Heart left ventricle (tissue), 16 donors: ENCODE results near the gene GJC3. TPM values are rescaled to one million over a fixed set of nuclear protein-coding genes. Genes with fewer than 3 reads are reported as not detected.

Experiments
- ATAC-seq, 4 donors: fragments of 200-7000 bp; cut with Tn5 transposase; one replicate each; pipeline ENCODE4 v1.9.1; 2020 to 2022; ENCODE audit warnings: moderate library complexity in 4 of 4, mild to moderate bottlenecking in 3 of 4, moderate number of reproducible peaks in 1 of 4
- DNase-seq, 5 donors: peaks; one replicate each; pipeline ENCODE4 v3.0.0-alpha.2; 2020
- H3K27ac ChIP-seq, 12 donors: fragments of 200-600 bp; sonication (generic) in 4 of 12; one replicate each; pipeline versions ENCODE4 v1.5.0 to v1.8.0; 2016 to 2022; ENCODE audit warnings: mild to moderate bottlenecking in 2 of 12
- H3K27me3 ChIP-seq, 9 donors: fragments of 200-600 bp; sonication (generic) in 2 of 9; one replicate each; pipeline versions ENCODE4 v1.5.1 to v1.8.0; 2016 to 2022; ENCODE audit warnings: mild to moderate bottlenecking in 3 of 9
- H3K36me3 ChIP-seq, 9 donors: fragments of 200-600 bp; sonication (generic) in 2 of 9; one replicate each; pipeline versions ENCODE4 v1.5.0 to v1.8.0; 2018 to 2022; ENCODE audit warnings: mild to moderate bottlenecking in 2 of 9
- H3K4me1 ChIP-seq, 12 donors: fragments of 200-600 bp; sonication (generic) in 4 of 12; one replicate each; pipeline versions ENCODE4 v1.5.0 to v1.8.0; 2016 to 2022; ENCODE audit warnings: mild to moderate bottlenecking in 3 of 12
- H3K4me3 ChIP-seq, 12 donors: fragments of 200-600 bp; sonication (generic) in 4 of 12; one replicate each; pipeline versions ENCODE4 v1.5.0 to v1.8.0; 2017 to 2022; ENCODE audit warnings: mild to moderate bottlenecking in 9 of 12, moderate library complexity in 4 of 12
- H3K9me3 ChIP-seq, 12 donors: fragments of 200-600 bp; sonication (generic) in 4 of 12; one replicate each; pipeline versions ENCODE4 v1.5.0 to v1.8.0; 2016 to 2022; ENCODE audit warnings: mild to moderate bottlenecking in 1 of 12
- POLR2A ChIP-seq, 2 donors: fragments of 450-650 bp; IDR thresholded peaks; one replicate each; pipeline ENCODE4 v1.6.1; 2017; ENCODE audit warnings: antibody characterized with exemption in 2 of 2, mild to moderate bottlenecking in 2 of 2, moderate library complexity in 2 of 2
- WGBS, 4 donors: extraction: QIAGEN DNeasy Blood & Tissue Kit in 2 of 4; methylation state at CpG; one replicate each; pipeline versions ENCODE4 v1.1.5 to v1.1.7; 2013 to 2018; 5-methylcytosine and 5-hydroxymethylcytosine counted together
- intact Hi-C, 10 donors: fragments of 100-400 bp; cut with DNase I; formaldehyde crosslinking; loops; one replicate each; pipeline versions ENCODE4 v1.11.1 to v1.14.2; 2022
- polyA plus RNA-seq, 2 donors: library from polyadenylated mRNA; stranded (reverse); fragments of 200-250 nt; gene quantifications; one replicate each; pipeline ENCODE4 v1.2.3, GENCODE V29; 2013
- total RNA-seq, 9 donors: library from RNA; depleted of rRNA in 2 of 9; stranded (reverse); fragments of >200 nt in 2 of 9; fragmentation: NEBNext Ultra II Directional in 3 of 9; extraction: Animal tissue kit (Norgen Biotek cat#: 25700) in 3 of 9; gene quantifications; one replicate each; pipeline versions ENCODE4 v1.1.0 to v1.2.4, GENCODE V29; 2016 to 2023
- TF ChIP-seq, protein P1 (sequence below), 12 donors: fragments of 200-600 bp; sonication (generic) in 4 of 12; IDR thresholded peaks; one replicate each; pipeline versions ENCODE4 v1.5.0 to v1.8.0; 2018 to 2022; ENCODE audit warnings: antibody characterized with exemption in 12 of 12, mild to moderate bottlenecking in 5 of 12
- donor health status: ischemic (EF 13 %, LVEDD 7.1; RV severe dilation, severe dysfunction).
- donor health status: healthy with polysubstance abuse.
- donor health status: DM: no; HTN: yes; CAD: no.
- donor health status: DM: no; HTN: no; CAD: no.
- donor health status: ischemic (EF 25% LVEDD 6.9; RV normal size, moderate dysfunction).
- donor health status: ischemic (EF 25% LVEDD 5.7; RV mildly dilated, moderate dysfunction).
- donor health status: healthy.
- donor health status: DM: yes; HTN: yes; CAD: no.
- donor health status: ischemic (EF 35%, LVEDD 5.7; RV mildly dilated, moderate dysfunction).
- donor health status: nonischemic (EF 11% LVEDD 7.7; RV severe dilation, severe dysfunction).
- donor health status: DM: yes; HTN: yes; CAD: no.
- donor health status: PGD.
- donor health status: ischemic (EF 29% LVEDD 5.4; RV normal size, mild dysfunction).
- donor health status: nonischemic (EF 23%, LVEDD 6.1; RV moderate dilation, normal function).

GJC3 gene
- total and polyA plus RNA-seq, 11 donors: 0.30 to 0.54 (median 0.33) TPM; not detected in 8

- Histone ChIP-seq H3K36me3 (no peaks in the 10 kb centered on the region), H3K4me1 (no peaks in the 10 kb centered on the region), H3K27ac (no peak within 1 kb of the TSS), H3K4me3 (no peak within 1 kb of the TSS), H3K9me3 (no peaks in the 10 kb centered on the region), H3K27me3 (no peaks in the 10 kb centered on the region)
- DNase-seq: no peak
- intact Hi-C loops: no loop called here
- no peak for ATAC-seq
- TF ChIP-seq, protein P1, sequence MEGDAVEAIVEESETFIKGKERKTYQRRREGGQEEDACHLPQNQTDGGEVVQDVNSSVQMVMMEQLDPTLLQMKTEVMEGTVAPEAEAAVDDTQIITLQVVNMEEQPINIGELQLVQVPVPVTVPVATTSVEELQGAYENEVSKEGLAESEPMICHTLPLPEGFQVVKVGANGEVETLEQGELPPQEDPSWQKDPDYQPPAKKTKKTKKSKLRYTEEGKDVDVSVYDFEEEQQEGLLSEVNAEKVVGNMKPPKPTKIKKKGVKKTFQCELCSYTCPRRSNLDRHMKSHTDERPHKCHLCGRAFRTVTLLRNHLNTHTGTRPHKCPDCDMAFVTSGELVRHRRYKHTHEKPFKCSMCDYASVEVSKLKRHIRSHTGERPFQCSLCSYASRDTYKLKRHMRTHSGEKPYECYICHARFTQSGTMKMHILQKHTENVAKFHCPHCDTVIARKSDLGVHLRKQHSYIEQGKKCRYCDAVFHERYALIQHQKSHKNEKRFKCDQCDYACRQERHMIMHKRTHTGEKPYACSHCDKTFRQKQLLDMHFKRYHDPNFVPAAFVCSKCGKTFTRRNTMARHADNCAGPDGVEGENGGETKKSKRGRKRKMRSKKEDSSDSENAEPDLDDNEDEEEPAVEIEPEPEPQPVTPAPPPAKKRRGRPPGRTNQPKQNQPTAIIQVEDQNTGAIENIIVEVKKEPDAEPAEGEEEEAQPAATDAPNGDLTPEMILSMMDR (IDR thresholded peaks at IDR 0.05): no peak
- no peak for TF ChIP-seq POLR2A (IDR thresholded peaks at IDR 0.05)
- WGBS, 4 donors: 83 to 88% (median 86%) methylated on average over 3 of the region's 3 CpGs
Measured at GRCh38 chr7:99876933-99877332, 52.5 kb downstream of the GJC3 start, which contains the start of gene OR2AE1. OR2AE1 (minus strand) TSS chr7:99877033; CDS start chr7:99877033, 0 bp downstream.

DNA sequence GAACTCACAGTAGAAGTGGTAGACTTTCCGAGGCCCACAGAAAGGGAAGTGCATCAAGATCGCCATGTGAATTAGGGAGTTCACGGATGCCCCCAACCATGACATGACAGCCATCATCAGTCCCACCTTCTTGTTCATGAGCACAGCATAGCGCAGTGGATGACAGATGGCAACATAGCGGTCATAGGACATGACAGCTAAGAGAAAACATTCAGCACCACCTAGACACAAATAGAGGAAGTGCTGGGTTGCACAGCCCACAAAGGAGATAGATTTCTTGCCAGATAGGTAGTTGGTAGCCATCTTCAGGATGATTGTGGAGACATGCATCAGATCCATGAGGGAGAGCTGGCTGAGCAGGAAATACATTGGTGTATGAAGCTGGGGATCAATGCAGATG, 52.9 kb downstream of the GJC3 start:
- no peaks in the 10 kb centered on the region for H3K27me3 ChIP-seq

More for the DNA sequence above, 52.9 kb downstream of the GJC3 start:
- ATAC-seq: no peak
- WGBS, 4 donors: 89 to 94% (median 92%) methylated on average over 5 of the region's 5 CpGs
- Histone ChIP-seq H3K9me3 (no peaks in the 10 kb centered on the region), H3K4me1 (no peaks in the 10 kb centered on the region), H3K4me3 (no peak overlapping the region), H3K27ac (no peak overlapping the region), H3K36me3 (no peaks in the 10 kb centered on the region)
- intact Hi-C loops: no loop called here
- TF ChIP-seq, protein P1 (IDR thresholded peaks at IDR 0.05): no peak
- no peak for TF ChIP-seq POLR2A (IDR thresholded peaks at IDR 0.05)
- no peak for DNase-seq

Other genes with a start within 250 kb of the GJC3 start
- under 1 TPM in 3 of 9 donors, not detected in 6; 0.12 to 0.52 (median 0.33) TPM for gene CYP3A5, start 249.6 kb downstream of the GJC3 start, total RNA-seq
- under 1 TPM; 0.06 to 0.23 TPM for gene CYP3A5, start 249.6 kb downstream of the GJC3 start, polyA plus RNA-seq
- not detected for gene CYP3A7, start 194.4 kb downstream of the GJC3 start, total RNA-seq
- not detected for gene CYP3A7, start 194.4 kb downstream of the GJC3 start, polyA plus RNA-seq
- gene CYP3A4, start 145.4 kb downstream of the GJC3 start, total RNA-seq: under 1 TPM in 1 of 9 donors, not detected in 8; 0.56 TPM
- under 1 TPM in 1 of 2 donors, not detected in 1; 0.03 TPM for gene CYP3A4, start 145.4 kb downstream of the GJC3 start, polyA plus RNA-seq
- gene CYP3A43, start 101.6 kb downstream of the GJC3 start, total RNA-seq: not detected
- not detected for gene CYP3A43, start 101.6 kb downstream of the GJC3 start, polyA plus RNA-seq
- gene OR2AE1, start 52.6 kb downstream of the GJC3 start, total RNA-seq: not detected
- gene OR2AE1, start 52.6 kb downstream of the GJC3 start, polyA plus RNA-seq: not detected
- gene TRIM4, start 10.1 kb downstream of the GJC3 start, total RNA-seq: 10 to 100 TPM in 4 of 9 donors, 1 to 10 TPM in 5; 4.7 to 13.5 (median 7.3) TPM
- gene TRIM4, start 10.1 kb downstream of the GJC3 start, polyA plus RNA-seq: 1 to 10 TPM; 5.1 to 6.9 TPM
- gene AZGP1, start 46.4 kb upstream of the GJC3 start, total RNA-seq: 100 to 1,000 TPM in 4 of 9 donors, 10 to 100 TPM in 5; 31.8 to 214 (median 95.4) TPM
- gene AZGP1, start 46.4 kb upstream of the GJC3 start, polyA plus RNA-seq: 100 to 1,000 TPM in 1 of 2 donors, 10 to 100 TPM in 1; 99.1 to 146 TPM
- gene ZKSCAN1, start 86.0 kb upstream of the GJC3 start, total RNA-seq: 10 to 100 TPM; 19.4 to 65.5 (median 40.8) TPM
- 1 to 10 TPM; 8.5 to 9.4 TPM for gene ZKSCAN1, start 86.0 kb upstream of the GJC3 start, polyA plus RNA-seq
- 10 to 100 TPM in 2 of 9 donors, 1 to 10 TPM in 7; 6.2 to 12.1 (median 7.2) TPM for gene ZSCAN21, start 120.2 kb upstream of the GJC3 start, total RNA-seq
- 1 to 10 TPM; 4.4 to 7.2 TPM for gene ZSCAN21, start 120.2 kb upstream of the GJC3 start, polyA plus RNA-seq
- gene ZNF3, start 152.1 kb upstream of the GJC3 start, total RNA-seq: 10 to 100 TPM; 11.7 to 21.2 (median 15.2) TPM
- 10 to 100 TPM; 11.2 to 11.5 TPM for gene ZNF3, start 152.1 kb upstream of the GJC3 start, polyA plus RNA-seq
- 100 to 1,000 TPM in 7 of 9 donors, 10 to 100 TPM in 2; 53.3 to 120 (median 108) TPM for gene COPS6, start 159.3 kb upstream of the GJC3 start, total RNA-seq
- gene COPS6, start 159.3 kb upstream of the GJC3 start, polyA plus RNA-seq: 100 to 1,000 TPM; 115 to 130 TPM
- gene MCM7, start 171.8 kb upstream of the GJC3 start, total RNA-seq: 10 to 100 TPM; 12.8 to 34.4 (median 17.2) TPM
- 10 to 100 TPM; 15.2 to 31.6 TPM for gene MCM7, start 171.8 kb upstream of the GJC3 start, polyA plus RNA-seq
- gene AP4M1, start 172.0 kb upstream of the GJC3 start, total RNA-seq: 10 to 100 TPM in 8 of 9 donors, 1 to 10 TPM in 1; 8.9 to 19.3 (median 12.3) TPM
- 10 to 100 TPM; 10.9 to 17.7 TPM for gene AP4M1, start 172.0 kb upstream of the GJC3 start, polyA plus RNA-seq
- 10 to 100 TPM; 24.9 to 80.9 (median 34.1) TPM for gene TAF6, start 189.7 kb upstream of the GJC3 start, total RNA-seq
- 10 to 100 TPM; 28.7 to 48.1 TPM for gene TAF6, start 189.7 kb upstream of the GJC3 start, polyA plus RNA-seq
- 1 to 10 TPM; 5.9 to 9.5 (median 8.3) TPM for gene CNPY4, start 190.0 kb upstream of the GJC3 start, total RNA-seq
- gene CNPY4, start 190.0 kb upstream of the GJC3 start, polyA plus RNA-seq: 10 to 100 TPM in 1 of 2 donors, 1 to 10 TPM in 1; 9.1 to 10.8 TPM
- gene MBLAC1, start 197.3 kb upstream of the GJC3 start, total RNA-seq: 1 to 10 TPM; 1.3 to 2.7 (median 2.0) TPM
- 1 to 10 TPM; 1.4 to 3.2 TPM for gene MBLAC1, start 197.3 kb upstream of the GJC3 start, polyA plus RNA-seq
- gene LAMTOR4, start 219.3 kb upstream of the GJC3 start, total RNA-seq: 100 to 1,000 TPM in 3 of 9 donors, 10 to 100 TPM in 6; 64.6 to 160 (median 91.7) TPM
- 100 to 1,000 TPM; 155 to 158 TPM for gene LAMTOR4, start 219.3 kb upstream of the GJC3 start, polyA plus RNA-seq
- 10 to 100 TPM in 2 of 9 donors, 1 to 10 TPM in 7; 4.0 to 14.9 (median 7.4) TPM for gene TRAPPC14, start 229.1 kb upstream of the GJC3 start, total RNA-seq
- 1 to 10 TPM; 6.2 to 9.2 TPM for gene TRAPPC14, start 229.1 kb upstream of the GJC3 start, polyA plus RNA-seq
- 1 to 10 TPM in 7 of 9 donors, under 1 TPM in 2; 0.67 to 9.0 (median 1.6) TPM for gene GAL3ST4, start 239.0 kb upstream of the GJC3 start, total RNA-seq
- 1 to 10 TPM in 1 of 2 donors, under 1 TPM in 1; 0.80 to 1.3 TPM for gene GAL3ST4, start 239.0 kb upstream of the GJC3 start, polyA plus RNA-seq
- 1 to 10 TPM in 2 of 9 donors, under 1 TPM in 5, not detected in 2; 0.27 to 1.1 (median 0.50) TPM for gene GPC2, start 247.8 kb upstream of the GJC3 start, total RNA-seq
- gene GPC2, start 247.8 kb upstream of the GJC3 start, polyA plus RNA-seq: under 1 TPM; 0.50 to 0.76 TPM
- 1 to 10 TPM in 2 of 9 donors, under 1 TPM in 6, not detected in 1; 0.09 to 1.3 (median 0.58) TPM for gene STAG3, start 248.3 kb upstream of the GJC3 start, total RNA-seq
- gene STAG3, start 248.3 kb upstream of the GJC3 start, polyA plus RNA-seq: under 1 TPM; 0.11 to 0.88 TPM